Mesodermal cell (in vitro differentiated cells): ENCODE results near the gene REM2. TPM values are rescaled to one million over a fixed set of nuclear protein-coding genes. Genes with fewer than 3 reads are reported as not detected.
A peak's percentile ranks its signal among the peaks of the same experiment; 100 is the strongest.

Source experiments
- H3K27ac ChIP-seq: 2 replicates; pipeline ENCODE4 v1.7.0; 2013; ENCODE audit warnings: mild to moderate bottlenecking, low read depth, low read length, moderate library complexity; ENCODE audit not compliant: severe bottlenecking
- H3K36me3 ChIP-seq: 2 replicates; pipeline ENCODE4 v1.7.1; 2013; ENCODE audit warnings: mild to moderate bottlenecking, low read length, moderate library complexity; ENCODE audit not compliant: control insufficient read depth, insufficient read depth
- H3K4me1 ChIP-seq: one replicate; pipeline ENCODE4 v1.7.1; 2013; ENCODE audit warnings: mild to moderate bottlenecking, low read length; ENCODE audit not compliant: insufficient read depth, control insufficient read depth, poor library complexity, severe bottlenecking
- H3K4me3 ChIP-seq: 2 replicates; pipeline ENCODE4 v1.7.0; 2013; ENCODE audit warnings: low read length, control low read depth, mild to moderate bottlenecking; ENCODE audit not compliant: insufficient read depth, poor library complexity, severe bottlenecking; ENCODE audit errors: extremely low read depth
- H3K9me3 ChIP-seq: 2 replicates; pipeline ENCODE4 v1.7.1; 2013; ENCODE audit warnings: mild to moderate bottlenecking, low read length, moderate library complexity; ENCODE audit not compliant: control insufficient read depth
- WGBS, 2 experiments: methylation state at CpG; one replicate each; pipeline ENCODE4 v1.1.5; 2013; ENCODE audit warnings: missing lambda C conversion rate in 2 of 2; ENCODE audit not compliant: insufficient coverage in 2 of 2; 5-methylcytosine and 5-hydroxymethylcytosine counted together
- polyA plus RNA-seq, 2 experiments: library from polyadenylated mRNA; stranded (reverse); fragments of 50-300 nt; gene quantifications; one replicate each; pipeline ENCODE4 v1.2.3, GENCODE V29; 2013

REM2 gene, protein sequence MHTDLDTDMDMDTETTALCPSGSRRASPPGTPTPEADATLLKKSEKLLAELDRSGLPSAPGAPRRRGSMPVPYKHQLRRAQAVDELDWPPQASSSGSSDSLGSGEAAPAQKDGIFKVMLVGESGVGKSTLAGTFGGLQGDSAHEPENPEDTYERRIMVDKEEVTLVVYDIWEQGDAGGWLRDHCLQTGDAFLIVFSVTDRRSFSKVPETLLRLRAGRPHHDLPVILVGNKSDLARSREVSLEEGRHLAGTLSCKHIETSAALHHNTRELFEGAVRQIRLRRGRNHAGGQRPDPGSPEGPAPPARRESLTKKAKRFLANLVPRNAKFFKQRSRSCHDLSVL
- 1.9 TPM for polyA plus RNA-seq (2013, experiment 1 of 2)
- 1.5 TPM for polyA plus RNA-seq (2013, experiment 2 of 2)

GRCh38 chr14:22883173-22883976 is at the start of gene REM2:
Gene REM2 (plus strand): TSS chr14:22883222. CDS start chr14:22883288, 66 bp downstream.
- peak within 1 kb of the TSS; percentile 74 for H3K27ac ChIP-seq
- peaks cover 9% of the 10 kb centered on the region for H3K4me1 ChIP-seq
- H3K4me3 ChIP-seq: no peak within 1 kb of the TSS
- H3K36me3 ChIP-seq: peaks cover 2% of the 10 kb centered on the region
- WGBS, 2 experiments: 36 to 49% methylated on average over 5 to 13 of the region's 15 CpGs
- H3K9me3 ChIP-seq: no peaks in the 10 kb centered on the region

GRCh38 chr14:22835505-22835904 is 47.5 kb upstream of the REM2 start:
- H3K4me3 ChIP-seq: peak overlapping the region; percentile 92
- 86 to 93% methylated on average over 3 of the region's 3 CpGs for WGBS, 2 experiments
- H3K36me3 ChIP-seq: peaks cover 70% of the 10 kb centered on the region
- H3K27ac ChIP-seq: peak overlapping the region; percentile 86
- H3K4me1 ChIP-seq: peaks cover 34% of the 10 kb centered on the region
- no peaks in the 10 kb centered on the region for H3K9me3 ChIP-seq

GRCh38 chr14:22836301-22837113 is 46.5 kb upstream of the REM2 start, which contains the start of gene MMP14:
Gene MMP14 (plus strand): TSS chr14:22836585. CDS start chr14:22836818, 233 bp downstream.
- 0 to 1% methylated on average over 36 to 39 of the region's 46 CpGs for WGBS, 2 experiments
- Histone ChIP-seq H3K9me3 (no peaks in the 10 kb centered on the region), H3K4me3 (peak within 1 kb of the TSS; percentile 92), H3K27ac (peak within 1 kb of the TSS; percentile 86), H3K36me3 (peaks cover 75% of the 10 kb centered on the region), H3K4me1 (peaks cover 31% of the 10 kb centered on the region)

DNA sequence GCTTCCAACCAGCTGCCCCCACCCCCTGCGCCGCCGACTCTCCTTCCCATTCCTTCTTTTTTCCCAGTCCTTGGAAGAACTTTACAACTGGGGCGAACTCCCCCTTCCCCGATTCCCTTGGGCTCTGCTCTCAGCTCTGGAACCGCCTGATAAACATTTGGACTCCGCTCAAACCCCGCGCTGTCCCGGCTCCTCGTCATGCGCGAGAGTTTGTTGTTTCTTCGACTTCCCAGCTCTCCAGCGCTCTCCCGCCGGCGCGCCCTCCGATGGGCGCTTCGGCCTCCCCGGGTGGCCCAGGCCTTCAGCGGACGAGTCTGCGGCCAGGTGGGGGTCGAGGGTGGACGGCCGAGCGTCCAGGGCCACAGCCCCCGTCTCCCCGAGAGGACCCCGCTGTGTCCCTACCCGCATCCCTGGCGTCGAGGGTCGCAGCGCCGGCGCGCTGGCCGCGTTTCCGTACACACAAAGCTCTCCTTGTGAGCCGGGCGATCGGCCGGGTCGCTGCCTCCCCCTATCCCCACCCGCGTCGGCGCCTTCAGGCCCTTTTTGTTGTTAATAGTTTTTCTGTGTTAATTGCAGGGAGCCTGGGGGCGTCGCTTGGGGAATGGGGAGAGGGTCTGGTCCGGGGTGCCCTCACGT is 45.8 kb upstream of the REM2 start:
- H3K27ac ChIP-seq: peak overlapping the region; percentile 86
- H3K4me1 ChIP-seq: peaks cover 31% of the 10 kb centered on the region
- peaks cover 75% of the 10 kb centered on the region for H3K36me3 ChIP-seq
- peak overlapping the region; percentile 92 for H3K4me3 ChIP-seq
- 0 to 2% methylated on average over 26 to 45 of the region's 57 CpGs for WGBS, 2 experiments
- no peaks in the 10 kb centered on the region for H3K9me3 ChIP-seq

DNA sequence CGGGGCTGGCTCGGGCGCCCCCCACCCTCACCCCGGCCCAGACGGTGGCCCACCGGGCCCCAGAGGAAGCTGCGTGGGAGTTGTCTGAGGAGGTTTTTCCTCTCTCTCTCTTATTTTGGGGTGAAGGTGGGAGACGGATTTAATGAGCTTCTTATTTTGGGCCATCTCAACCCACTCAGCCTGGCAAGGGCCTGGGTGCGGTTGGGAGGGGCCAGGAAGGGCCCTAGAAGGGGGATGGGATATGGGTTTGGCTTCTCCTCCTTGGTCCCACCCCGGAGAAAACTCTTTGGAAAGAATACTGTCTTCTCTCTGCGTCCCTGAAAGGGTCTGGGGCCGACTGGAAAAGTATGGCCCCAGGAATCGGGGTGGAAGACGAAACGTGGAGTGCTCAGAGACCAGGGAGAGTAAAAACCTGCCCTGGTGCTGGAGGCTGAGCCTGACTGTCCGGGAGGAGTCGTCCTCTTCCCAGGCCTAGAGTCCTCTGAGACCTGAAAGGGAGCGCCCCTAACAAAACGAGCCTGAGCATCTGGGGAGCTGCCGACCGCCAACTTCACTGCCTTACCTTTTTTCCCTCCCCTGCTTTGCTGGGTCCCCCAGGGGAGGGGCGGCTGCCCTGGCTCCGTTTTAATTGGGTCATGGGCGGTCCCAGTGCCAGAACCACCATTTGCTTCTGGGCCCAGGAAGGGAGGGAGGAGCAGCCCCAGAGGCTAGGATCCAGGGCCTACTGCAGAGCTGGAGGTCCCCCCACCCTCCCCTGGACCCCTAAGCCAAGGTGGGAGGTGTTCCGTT is 45.1 kb upstream of the REM2 start:
- WGBS, 2 experiments: 27 to 33% methylated on average over 12 to 15 of the region's 25 CpGs
- Histone ChIP-seq H3K27ac (no peak overlapping the region), H3K4me3 (peak overlapping the region; percentile 92), H3K36me3 (peaks cover 77% of the 10 kb centered on the region), H3K9me3 (no peaks in the 10 kb centered on the region), H3K4me1 (peaks cover 31% of the 10 kb centered on the region)

GRCh38 chr14:22838631-22839041 is 44.4 kb upstream of the REM2 start:
- Histone ChIP-seq H3K36me3 (peaks cover 79% of the 10 kb centered on the region), H3K9me3 (no peaks in the 10 kb centered on the region), H3K4me1 (peaks cover 31% of the 10 kb centered on the region), H3K27ac (no peak overlapping the region), H3K4me3 (peak overlapping the region; percentile 92)
- 40 to 86% methylated on average over 1 to 2 of the region's 6 CpGs for WGBS, 2 experiments

DNA sequence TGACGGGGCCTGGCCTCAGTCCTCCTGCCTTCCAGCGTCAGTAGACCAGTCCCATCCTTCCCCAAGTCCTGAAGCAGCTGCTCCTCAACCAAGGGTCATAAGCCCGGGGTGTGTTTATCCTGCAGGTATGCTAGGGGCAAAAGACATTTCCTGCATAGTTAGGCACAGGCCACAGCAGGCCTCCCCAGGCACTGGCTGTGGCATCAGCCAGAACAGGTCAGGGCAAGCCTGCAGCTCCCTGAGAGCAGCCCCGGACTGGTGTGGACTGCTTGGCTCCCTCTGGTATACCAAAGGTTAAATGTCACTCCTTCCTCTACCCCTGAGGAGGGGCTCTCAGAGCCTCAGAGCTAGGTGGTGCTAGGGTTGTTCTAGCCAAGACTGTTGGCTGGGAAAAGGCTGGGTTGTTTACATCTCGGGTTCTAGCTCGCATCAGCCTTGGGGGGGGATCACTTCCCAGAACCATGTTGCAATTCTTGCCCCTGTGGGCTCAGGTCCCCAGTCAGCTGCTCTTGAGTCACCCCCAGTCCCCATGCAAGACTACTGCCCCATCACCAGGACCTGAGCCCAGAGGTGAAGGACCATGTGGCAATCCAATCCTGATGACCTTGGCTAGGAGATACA is 43.8 kb upstream of the REM2 start:
- Histone ChIP-seq H3K27ac (no peak overlapping the region), H3K4me1 (peaks cover 31% of the 10 kb centered on the region), H3K9me3 (no peaks in the 10 kb centered on the region), H3K36me3 (peaks cover 79% of the 10 kb centered on the region), H3K4me3 (peak overlapping the region; percentile 92)
- WGBS, 2 experiments: 91 to 97% methylated on average over 6 of the region's 6 CpGs

DNA sequence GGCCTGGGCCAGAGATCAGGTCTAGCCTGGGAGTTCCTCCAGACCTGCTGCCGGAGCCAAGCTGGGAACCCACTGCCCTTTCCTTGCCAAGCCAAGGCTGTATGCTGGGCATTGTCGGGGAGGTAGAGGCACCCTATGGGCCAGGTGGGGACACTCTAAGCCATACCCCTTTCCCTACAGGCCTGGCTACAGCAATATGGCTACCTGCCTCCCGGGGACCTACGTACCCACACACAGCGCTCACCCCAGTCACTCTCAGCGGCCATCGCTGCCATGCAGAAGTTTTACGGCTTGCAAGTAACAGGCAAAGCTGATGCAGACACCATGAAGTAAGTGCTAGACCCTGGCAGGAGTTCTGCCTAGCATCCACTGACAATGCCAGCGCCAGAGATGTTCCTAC is 41.7 kb upstream of the REM2 start:
- Histone ChIP-seq H3K27ac (no peak overlapping the region), H3K4me3 (no peak overlapping the region), H3K4me1 (peaks cover 23% of the 10 kb centered on the region), H3K36me3 (peaks cover 88% of the 10 kb centered on the region), H3K9me3 (no peaks in the 10 kb centered on the region)
- WGBS, 2 experiments: 94 to 95% methylated on average over 9 of the region's 9 CpGs

DNA sequence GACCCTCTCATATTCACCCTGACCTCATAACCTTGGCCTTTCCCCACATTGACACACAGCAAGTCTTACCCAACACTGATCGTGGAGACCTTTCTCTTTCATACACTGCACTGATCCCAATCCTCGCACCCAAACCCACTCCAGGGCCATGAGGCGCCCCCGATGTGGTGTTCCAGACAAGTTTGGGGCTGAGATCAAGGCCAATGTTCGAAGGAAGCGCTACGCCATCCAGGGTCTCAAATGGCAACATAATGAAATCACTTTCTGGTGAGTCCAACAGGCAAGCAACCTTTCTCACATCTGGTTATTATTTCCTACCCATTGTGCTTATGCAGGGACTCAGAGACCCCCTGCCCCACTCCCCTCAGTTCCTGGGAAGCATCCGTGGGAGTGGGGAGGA is 41.3 kb upstream of the REM2 start:
- Histone ChIP-seq H3K36me3 (peaks cover 93% of the 10 kb centered on the region), H3K9me3 (no peaks in the 10 kb centered on the region), H3K4me3 (no peak overlapping the region), H3K4me1 (peaks cover 28% of the 10 kb centered on the region), H3K27ac (no peak overlapping the region)
- WGBS, 2 experiments: 94 to 99% methylated on average over 7 of the region's 8 CpGs
